Transverse colon (tissue), 4 donors: Measurements from ENCODE around the gene CALM1. TPM values are rescaled to one million over a fixed set of nuclear protein-coding genes. Genes with fewer than 3 reads are reported as not detected.

Experiments used
- DNase-seq: peaks from one replicate; pipeline ENCODE4 v3.0.0-alpha.2; 2019
- H3K27ac ChIP-seq, 4 donors: fragments of 200-600 bp; sonication (generic); 2 replicates each; pipeline ENCODE4 v1.5.1; 2016 to 2018; ENCODE audit warnings: inconsistent platforms in 4 of 4
- H3K27me3 ChIP-seq: fragments of 200-600 bp; sonication (generic); 2 replicates; pipeline ENCODE4 v1.5.1; 2017; ENCODE audit warnings: inconsistent platforms
- H3K36me3 ChIP-seq, 4 donors: fragments of 200-600 bp; sonication (generic); 2 replicates each; pipeline ENCODE4 v1.5.1; 2017 to 2019; ENCODE audit warnings: inconsistent platforms in 4 of 4
- H3K4me1 ChIP-seq, 4 donors: fragments of 200-600 bp; sonication (generic); 2 replicates each; pipeline ENCODE4 v1.5.1; 2017 to 2020; ENCODE audit warnings: inconsistent platforms in 4 of 4
- H3K4me3 ChIP-seq, 4 donors: fragments of 200-600 bp; sonication (generic); 1 replicate in 1 of 4; 2 replicates in 3 of 4; pipeline versions ENCODE4 v1.5.1 to v1.6.1; 2017 to 2019; ENCODE audit warnings: inconsistent platforms in 4 of 4
- H3K9me3 ChIP-seq, 2 donors: fragments of 200-600 bp; sonication (generic); 2 replicates each; pipeline ENCODE4 v1.5.1; 2017 to 2019; ENCODE audit warnings: inconsistent platforms in 2 of 2
- EP300 ChIP-seq: sonication (generic); formaldehyde crosslinking; IDR thresholded peaks from one replicate; pipeline ENCODE4 v1.6.1; 2017; ENCODE audit warnings: antibody characterized with exemption, low read depth
- POLR2A ChIP-seq: fragments of 450-650 bp; IDR thresholded peaks from one replicate; pipeline ENCODE4 v1.6.1; 2016; ENCODE audit warnings: antibody characterized with exemption, mild to moderate bottlenecking, moderate library complexity
- POLR2AphosphoS5 ChIP-seq, 3 donors: sonication (generic); formaldehyde crosslinking; IDR thresholded peaks; one replicate each; pipeline ENCODE4 v1.6.1; 2016; ENCODE audit warnings: antibody characterized with exemption in 3 of 3
- WGBS, 2 donors: methylation state at CpG; one replicate each; pipeline ENCODE4 v1.1.5; 2018; ENCODE audit warnings: low coverage in 1 of 2; 5-methylcytosine and 5-hydroxymethylcytosine counted together
- in situ Hi-C, 4 donors: fragments of 200-750 bp; cut with MboI; loops; one replicate each; pipeline versions ENCODE4 v1.15.0 to v1.15.1; 2017; ENCODE audit warnings: low sequenced_read_pairs in 3 of 4, low pct_ligation_motif_present in 1 of 4, low pct_unique_long_range_greater_than_20kb in 1 of 4
- intact Hi-C: fragments of 100-400 bp; cut with DNase I; formaldehyde crosslinking; loops from one replicate; pipeline ENCODE4 v1.15.1; 2023; ENCODE audit warnings: low total_unique reads
- total RNA-seq, 4 donors: library from RNA; depleted of rRNA; stranded (reverse); fragments of >200 nt; gene quantifications; one replicate each; pipeline ENCODE4 v1.1.0, GENCODE V29; 2016
- TF ChIP-seq, protein P1 (sequence below), 5 experiments: fragments of 200-600 bp in 3 of 5; fragments of 450-650 bp in 2 of 5; sonication (generic) in 3 of 5; IDR thresholded peaks; 1 replicate in 2 of 5; 2 replicates in 3 of 5; pipeline ENCODE4 v1.5.1; 2016 to 2017; ENCODE audit warnings: antibody characterized with exemption in 5 of 5, inconsistent platforms in 3 of 5, mild to moderate bottlenecking in 2 of 5, moderate library complexity in 1 of 5

CALM1 gene
- total RNA-seq, 4 donors from 2014 or later = 297 to 1,199 (median 723) TPM

GRCh38 chr14:90399541-90400444 is 3.0 kb downstream of the CALM1 start:
- DNase-seq = peak; percentile 92
- peaks cover 6 to 56% (median 39%) of the 10 kb centered on the region in 4 donors for H3K4me1 ChIP-seq
- H3K36me3 ChIP-seq = peaks cover 0 to 45% (median 29%) of the 10 kb centered on the region in 4 donors
- WGBS, 2 donors = 27 to 50% methylated on average over 7 to 14 of the region's 14 CpGs
- in situ Hi-C loops (loop anchor here in 3 of 4 donors (10.0 to 25.0 kb wide), 2 partner anchors 288 to 295 kb away; no protein-coding TSS in a partner anchor), intact Hi-C loops (loop anchor here (2.0 to 10.0 kb wide), 3 partner anchors 245 to 355 kb away; no protein-coding TSS in a partner anchor)
- TF ChIP-seq POLR2AphosphoS5 (IDR thresholded peaks at IDR 0.05) (peak; percentile 58 to 80 (median 78)), EP300 (no peak), POLR2A (no peak)
- TF ChIP-seq, protein P1, sequence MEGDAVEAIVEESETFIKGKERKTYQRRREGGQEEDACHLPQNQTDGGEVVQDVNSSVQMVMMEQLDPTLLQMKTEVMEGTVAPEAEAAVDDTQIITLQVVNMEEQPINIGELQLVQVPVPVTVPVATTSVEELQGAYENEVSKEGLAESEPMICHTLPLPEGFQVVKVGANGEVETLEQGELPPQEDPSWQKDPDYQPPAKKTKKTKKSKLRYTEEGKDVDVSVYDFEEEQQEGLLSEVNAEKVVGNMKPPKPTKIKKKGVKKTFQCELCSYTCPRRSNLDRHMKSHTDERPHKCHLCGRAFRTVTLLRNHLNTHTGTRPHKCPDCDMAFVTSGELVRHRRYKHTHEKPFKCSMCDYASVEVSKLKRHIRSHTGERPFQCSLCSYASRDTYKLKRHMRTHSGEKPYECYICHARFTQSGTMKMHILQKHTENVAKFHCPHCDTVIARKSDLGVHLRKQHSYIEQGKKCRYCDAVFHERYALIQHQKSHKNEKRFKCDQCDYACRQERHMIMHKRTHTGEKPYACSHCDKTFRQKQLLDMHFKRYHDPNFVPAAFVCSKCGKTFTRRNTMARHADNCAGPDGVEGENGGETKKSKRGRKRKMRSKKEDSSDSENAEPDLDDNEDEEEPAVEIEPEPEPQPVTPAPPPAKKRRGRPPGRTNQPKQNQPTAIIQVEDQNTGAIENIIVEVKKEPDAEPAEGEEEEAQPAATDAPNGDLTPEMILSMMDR (IDR thresholded peaks at IDR 0.05) = peak; percentile 98 to 100 (median 99)
- H3K4me3 ChIP-seq = peak overlapping the region in 3 of 4 donors; percentile 59 to 97 (median 95)
- H3K27ac ChIP-seq = peak overlapping the region; percentile 91 to 99 (median 96)
- no peaks in the 10 kb centered on the region for H3K27me3 ChIP-seq
- no peaks in the 10 kb centered on the region for H3K9me3 ChIP-seq

DNA sequence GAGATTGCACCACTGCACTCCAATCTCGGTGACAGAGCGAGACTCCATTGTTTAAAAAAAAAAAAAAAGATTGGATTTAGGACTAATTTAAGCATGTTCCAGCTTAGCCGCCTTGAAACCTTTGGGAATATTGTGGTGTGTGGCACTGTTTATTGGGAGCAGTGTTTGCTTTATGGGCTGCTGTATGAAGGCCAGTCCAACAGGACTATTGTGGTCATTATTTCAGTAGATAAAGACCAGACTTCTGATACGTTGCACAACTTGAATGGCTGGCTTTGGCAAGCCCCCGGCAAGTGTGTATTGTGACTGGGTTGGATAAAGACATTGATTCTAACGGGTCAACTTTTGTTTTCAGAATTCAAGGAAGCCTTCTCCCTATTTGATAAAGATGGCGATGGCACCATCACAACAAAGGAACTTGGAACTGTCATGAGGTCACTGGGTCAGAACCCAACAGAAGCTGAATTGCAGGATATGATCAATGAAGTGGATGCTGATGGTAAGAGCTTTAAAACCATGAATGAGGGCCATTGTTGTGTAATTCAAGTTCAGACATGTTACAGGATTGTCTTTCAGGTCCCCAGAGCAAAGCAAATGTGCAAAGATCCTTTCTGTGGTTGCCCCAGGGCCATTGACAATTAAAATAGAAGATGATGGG is 4.2 kb downstream of the CALM1 start:
- Histone ChIP-seq H3K27ac (peak overlapping the region; percentile 91 to 99 (median 96)), H3K27me3 (no peaks in the 10 kb centered on the region), H3K4me1 (peaks cover 6 to 66% (median 41%) of the 10 kb centered on the region in 4 donors), H3K36me3 (peaks cover 0 to 57% (median 33%) of the 10 kb centered on the region in 4 donors), H3K9me3 (no peaks in the 10 kb centered on the region), H3K4me3 (no peak overlapping the region)
- in situ Hi-C loops (loop anchor here in 3 of 4 donors (10.0 to 25.0 kb wide), 2 partner anchors 286 to 294 kb away; no protein-coding TSS in a partner anchor), intact Hi-C loops (loop anchor here (10.0 kb wide), 1 partner anchor 244 kb away; no protein-coding TSS in a partner anchor)
- no peak for DNase-seq
- TF ChIP-seq EP300 = no peak
- TF ChIP-seq POLR2AphosphoS5 (IDR thresholded peaks at IDR 0.05) = peak in 1 of 3 donors; percentile 25
- 65 to 73% methylated on average over 4 to 7 of the region's 7 CpGs for whole genome bisulfite sequencing, 2 donors

GRCh38 chr14:90402016-90402415 is 5.2 kb downstream of the CALM1 start:
- Histone ChIP-seq H3K4me3 (no peak overlapping the region), H3K27ac (peak overlapping the region; percentile 91 to 99 (median 96)), H3K36me3 (peaks cover 0 to 59% (median 33%) of the 10 kb centered on the region in 4 donors), H3K9me3 (no peaks in the 10 kb centered on the region), H3K4me1 (peaks cover 6 to 66% (median 41%) of the 10 kb centered on the region in 4 donors), H3K27me3 (no peaks in the 10 kb centered on the region)
- DNase-seq = no peak
- in situ Hi-C loops = loop anchor here in 3 of 4 donors (10.0 to 25.0 kb wide), 2 partner anchors 285 to 293 kb away; no protein-coding TSS in a partner anchor
- intact Hi-C loops = loop anchor here (10.0 kb wide), 1 partner anchor 243 kb away; no protein-coding TSS in a partner anchor
- TF ChIP-seq, protein P1 (IDR thresholded peaks at IDR 0.05) = no peak
- TF ChIP-seq EP300 = no peak
- TF ChIP-seq POLR2AphosphoS5 (IDR thresholded peaks at IDR 0.05) = no peak
- no peak for TF ChIP-seq POLR2A
- WGBS, 2 donors = 74 to 76% methylated on average over 5 to 7 of the region's 7 CpGs

GRCh38 chr14:90403065-90403464 is 6.2 kb downstream of the CALM1 start:
- no peaks in the 10 kb centered on the region for H3K9me3 ChIP-seq
- no peaks in the 10 kb centered on the region for H3K27me3 ChIP-seq
- WGBS, 2 donors = 79 to 87% methylated on average over 2 of the region's 2 CpGs
- peak overlapping the region; percentile 45 to 99 (median 94) for H3K27ac ChIP-seq
- TF ChIP-seq, protein P1 (IDR thresholded peaks at IDR 0.05) = no peak
- TF ChIP-seq POLR2AphosphoS5 (IDR thresholded peaks at IDR 0.05) = peak in 1 of 3 donors; percentile 29
- no peak for DNase-seq
- H3K4me1 ChIP-seq = peaks cover 6 to 66% (median 41%) of the 10 kb centered on the region in 4 donors
- H3K36me3 ChIP-seq = peaks cover 0 to 59% (median 33%) of the 10 kb centered on the region in 4 donors
- in situ Hi-C loops (loop anchor here in 3 of 4 donors (10.0 to 25.0 kb wide), 2 partner anchors 284 to 292 kb away; no protein-coding TSS in a partner anchor), intact Hi-C loops (loop anchor here (10.0 kb wide), 1 partner anchor 242 kb away; no protein-coding TSS in a partner anchor)
- no peak overlapping the region for H3K4me3 ChIP-seq
